ENCODE results near the gene ZMIZ2.
"Not testable (repeated sequence)": the region's sequence is repeated elsewhere in the genome, so short reads cannot be mapped to it uniquely, and the experiment has no call there.

Gene ZMIZ2

DNA sequence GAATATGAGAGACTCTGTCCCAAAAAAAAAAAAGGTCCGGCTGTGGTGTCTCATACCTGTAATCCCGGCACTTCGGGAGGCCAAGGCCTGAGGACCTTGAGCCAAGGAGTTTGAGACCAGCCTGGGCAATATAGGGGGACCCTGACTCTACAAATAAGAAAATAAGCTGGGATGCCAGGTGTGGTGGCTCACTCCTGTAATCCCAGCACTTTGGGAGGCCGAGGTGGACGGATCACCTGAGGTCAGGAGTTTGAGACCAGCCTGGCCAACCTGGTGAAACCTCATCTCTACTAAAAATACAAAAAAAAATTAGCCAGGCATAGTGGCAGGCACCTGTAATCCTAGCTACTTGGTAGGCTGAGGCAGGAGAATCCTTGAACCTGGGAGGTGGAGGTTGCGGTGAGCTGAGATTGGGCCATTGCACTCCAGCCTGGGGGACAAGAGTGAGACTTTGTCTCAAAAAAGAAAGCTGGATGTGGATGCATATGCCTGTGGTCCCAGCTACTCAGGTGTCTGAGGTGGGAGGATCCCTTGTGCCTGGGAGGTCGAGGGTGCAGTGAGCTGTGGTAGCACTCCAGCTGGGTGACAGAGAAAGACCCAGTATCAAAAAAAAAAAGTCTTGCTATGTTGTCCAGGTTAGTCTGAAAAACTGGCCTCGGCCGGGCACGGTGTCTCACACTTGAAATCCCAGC lies 55.3 kb downstream of the ZMIZ2 start:
- DNase-seq (ENCODE audit: low read depth) = not testable (repeated sequence)

DNA sequence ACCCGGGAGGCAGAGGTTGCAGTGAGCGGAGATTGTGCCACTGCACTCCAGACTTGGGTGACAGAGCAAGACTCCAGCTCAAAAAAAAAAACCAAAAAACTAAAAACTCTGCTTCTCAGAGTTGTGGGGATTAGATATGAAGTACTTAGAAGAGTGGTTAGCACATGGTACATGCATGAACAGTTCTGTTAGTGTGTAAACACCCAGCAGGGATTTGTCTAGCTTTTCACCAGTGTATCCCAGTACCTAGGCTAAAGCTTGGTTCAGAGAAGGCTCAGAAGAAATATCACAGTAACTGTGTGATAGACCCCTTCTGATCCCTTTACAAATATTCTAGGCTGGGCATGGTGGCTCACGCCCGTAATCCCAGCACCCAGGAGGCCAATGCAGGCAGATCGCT lies 57.3 kb downstream of the ZMIZ2 start:
- DNase-seq (ENCODE audit: low read depth) = no peak

DNA sequence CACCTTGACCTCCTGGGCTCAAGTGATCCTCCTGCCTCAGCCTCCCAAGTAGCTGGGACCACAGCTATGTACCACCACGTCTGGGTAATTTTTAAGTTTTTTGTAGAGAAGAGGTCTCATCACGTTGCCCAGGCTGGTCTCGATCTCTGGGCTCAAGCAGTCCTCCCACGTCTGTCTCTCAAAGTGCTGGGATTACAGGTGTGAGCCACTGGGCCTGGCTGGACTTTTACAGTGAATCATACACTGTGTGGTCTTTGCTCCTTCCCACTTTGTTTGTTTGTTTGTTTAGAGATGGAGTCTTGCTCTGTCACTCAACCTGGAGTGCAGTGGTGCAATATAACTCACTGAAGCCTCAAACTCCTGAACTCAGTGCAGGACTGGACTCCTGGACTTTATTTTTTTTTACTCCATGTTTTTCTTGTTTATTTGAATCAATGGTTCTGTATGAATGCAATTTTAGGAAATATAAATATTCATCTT lies 60.3 kb downstream of the ZMIZ2 start:
- no peak for DNase-seq (ENCODE audit: low read depth)

DNA sequence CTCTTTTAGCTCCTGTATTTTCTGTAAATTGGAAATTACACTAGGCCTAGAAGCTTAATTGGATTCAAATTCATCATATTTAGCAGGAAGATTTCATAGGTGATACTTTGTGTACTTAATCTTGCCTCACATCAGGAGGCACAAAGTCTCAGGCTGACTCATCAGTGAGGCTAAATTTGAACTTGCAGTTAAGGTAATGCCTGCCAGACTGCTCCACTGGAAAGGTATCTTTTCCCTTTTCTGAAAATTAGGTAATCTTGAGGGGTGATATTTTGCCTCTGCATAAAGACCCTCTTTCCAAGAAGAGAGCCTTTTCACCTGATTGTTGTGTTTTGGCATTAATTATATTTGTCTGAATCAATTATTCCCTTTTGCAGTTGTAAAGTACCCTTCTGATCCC lies 62.4 kb downstream of the ZMIZ2 start:
- no peak for DNase-seq (ENCODE audit: low read depth)

DNA sequence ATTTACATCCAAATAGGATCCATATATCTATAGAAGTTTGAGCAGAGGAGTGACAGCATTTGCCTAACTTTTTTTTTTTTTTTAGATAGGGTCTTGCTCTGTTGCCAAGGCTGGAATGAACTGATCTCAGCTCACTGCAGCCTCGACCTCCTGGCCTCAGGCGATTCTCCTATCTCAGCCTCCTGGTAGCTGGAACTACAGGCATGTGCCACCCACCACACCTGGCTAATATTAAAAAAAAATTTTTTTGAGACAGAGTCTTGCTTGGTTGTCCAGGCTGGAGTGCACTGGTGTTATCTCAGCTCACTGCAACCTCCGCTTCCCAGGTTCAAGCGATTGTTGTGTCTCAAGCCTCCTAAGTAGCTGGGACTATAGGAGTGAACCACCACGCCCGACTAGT lies 62.9 kb downstream of the ZMIZ2 start:
- no peak for DNase-seq (ENCODE audit: low read depth)

DNA sequence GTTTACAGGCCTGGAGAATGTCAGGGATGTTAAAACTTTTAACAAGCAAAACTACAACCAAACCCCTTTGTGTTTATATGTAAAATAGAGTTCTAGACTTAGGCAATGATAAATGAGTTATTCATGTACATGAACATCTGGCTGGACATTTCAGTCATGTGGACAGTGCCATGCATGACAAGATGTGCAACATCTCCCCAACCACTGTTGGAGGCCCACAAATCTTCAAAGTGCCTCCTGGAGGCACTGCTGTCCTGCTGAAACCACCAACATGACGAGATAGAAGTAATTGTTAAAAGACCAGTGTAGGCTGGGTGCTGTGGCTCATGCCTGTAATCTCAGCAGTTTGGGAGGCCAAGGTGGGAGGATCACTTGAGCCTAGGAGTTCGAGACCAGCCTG lies 66.3 kb downstream of the ZMIZ2 start:
- DNase-seq (ENCODE audit: low read depth) = no peak

DNA sequence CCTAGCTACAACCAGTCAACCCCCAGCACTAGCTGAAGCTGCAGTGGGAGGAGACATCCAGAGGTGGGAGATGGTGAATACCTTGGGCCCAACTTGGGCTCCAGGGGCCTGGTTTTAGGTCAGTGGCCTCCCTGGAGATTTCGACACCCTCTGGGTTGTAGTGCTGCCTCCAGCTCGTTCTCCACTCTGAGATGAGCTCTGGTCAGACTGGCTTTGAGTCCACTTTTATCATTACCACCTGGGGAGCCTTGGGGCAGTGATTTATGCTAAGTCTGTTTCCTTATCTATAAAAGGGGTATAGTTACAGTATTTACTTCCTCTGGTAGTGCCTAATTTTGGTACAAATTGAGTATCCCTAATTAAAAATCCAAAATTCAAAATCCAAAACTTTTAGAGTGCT lies 70.6 kb downstream of the ZMIZ2 start:
- DNase-seq (ENCODE audit: low read depth) = no peak

Data from EH (cell line).